ENCODE results near the gene RASL11B.

DNA sequence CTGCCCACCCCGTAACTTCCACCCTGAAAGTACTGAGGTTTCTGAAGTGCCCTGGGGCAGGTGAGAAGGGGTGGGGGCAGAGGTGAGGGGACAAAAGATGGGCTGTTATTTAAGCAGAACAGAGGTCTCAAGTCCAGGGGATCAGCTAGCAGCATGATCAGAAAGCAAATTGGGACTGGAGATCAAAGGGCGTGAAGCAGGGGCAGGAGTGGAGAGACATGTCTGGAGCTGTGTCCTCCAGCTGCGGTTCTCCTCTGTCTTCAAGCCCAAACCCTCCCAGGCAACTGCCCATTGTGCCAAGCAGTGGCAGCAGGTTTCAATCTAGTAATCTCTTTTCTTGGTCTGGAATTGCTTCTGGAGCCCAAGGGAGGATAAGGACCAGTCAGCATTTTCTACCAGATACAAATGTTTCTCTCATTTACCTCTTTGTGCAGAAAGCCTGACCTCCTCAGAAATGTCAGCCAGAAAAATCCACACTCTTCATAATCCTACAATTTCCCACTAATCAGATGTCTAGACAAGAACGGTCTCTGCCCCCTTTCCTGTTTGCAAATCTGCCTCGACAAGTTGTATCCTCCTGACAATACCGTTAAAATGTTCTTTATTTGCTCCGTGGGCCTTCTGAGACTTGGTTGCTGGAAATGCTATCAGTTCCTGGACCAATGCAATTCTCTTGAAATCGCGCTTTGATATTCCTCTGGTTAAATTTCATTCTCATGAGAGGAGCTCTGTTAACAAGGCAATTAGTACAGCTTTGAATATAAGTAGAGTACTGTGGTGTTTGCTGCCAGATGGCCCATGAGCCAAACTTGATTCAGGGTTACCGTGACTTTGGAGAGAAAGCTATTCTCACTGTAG lies 23.2 kb upstream of the RASL11B start:
- TF ChIP-seq POLR2A (IDR thresholded peaks at IDR 0.05; ENCODE audit: low read length) (no peak), GATA1 (IDR thresholded peaks at IDR 0.05; ENCODE audit: low read depth, low read length) (no peak)
